ENCODE results near the gene RNF113B. TPM values are rescaled to one million over a fixed set of nuclear protein-coding genes. Genes with fewer than 3 reads are reported as not detected.

Gene RNF113B
- not detected for total RNA-seq

DNA sequence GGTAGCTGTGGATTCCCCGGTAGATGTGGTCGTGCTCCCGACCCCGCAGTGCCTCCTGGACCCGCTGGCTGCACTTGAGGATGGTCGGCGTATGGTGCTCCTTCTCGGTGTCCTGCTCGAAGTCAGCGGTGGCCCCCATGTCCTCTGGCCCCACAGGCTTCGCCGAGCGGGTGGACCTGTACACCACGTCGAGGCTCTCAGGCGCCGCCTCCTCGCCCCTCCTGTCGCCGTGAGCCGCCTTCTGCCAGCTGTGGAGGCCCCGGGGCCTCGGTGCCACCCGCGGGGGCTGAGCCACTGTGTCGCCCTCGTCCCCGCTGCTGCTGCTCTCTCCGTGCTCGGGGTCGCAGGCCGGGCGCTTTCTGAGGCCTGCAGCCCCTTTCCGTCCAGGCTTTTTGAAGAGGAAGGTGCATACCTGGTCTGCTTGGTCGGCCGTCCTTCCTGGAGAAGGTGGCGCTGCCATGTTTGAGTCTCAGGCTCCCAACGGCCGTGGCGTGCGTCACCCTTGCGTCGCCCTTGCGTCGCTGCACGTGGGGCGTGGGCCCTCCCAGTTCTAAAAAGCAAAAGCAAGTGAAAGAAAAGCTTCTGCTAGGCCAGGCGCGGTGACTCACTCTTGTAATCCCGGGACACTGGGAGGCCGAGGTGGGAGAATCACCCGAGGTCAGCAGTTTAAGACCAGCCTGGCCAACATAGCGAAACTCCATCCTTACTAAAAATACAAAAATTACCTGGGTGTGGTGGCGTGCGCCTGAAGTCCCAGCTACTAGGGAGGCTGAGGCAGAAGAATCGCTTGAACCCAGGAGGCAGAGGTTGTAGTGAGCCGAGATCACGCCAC lies at the start of gene RNF113B:
TSS of gene RNF113B (minus strand) at position 493 of the 832 bp plus-strand sequence. CDS start at position 460, 33 bp downstream.
- peaks cover 30 to 33% (median 32%) of the 10 kb centered on the region in 4 donors for H3K4me1 ChIP-seq
- no peaks in the 10 kb centered on the region for H3K9me3 ChIP-seq
- no peak for DNase-seq (ENCODE audit: extremely low spot score)
- no peak within 1 kb of the TSS for H3K27ac ChIP-seq (replicated peaks in 1 of 4)
- no peaks in the 10 kb centered on the region for H3K27me3 ChIP-seq
- 95% methylated on average over 44 of the region's 58 CpGs for WGBS
- H3K4me3 ChIP-seq: no peak within 1 kb of the TSS
- TF ChIP-seq POLR2AphosphoS5 (IDR thresholded peaks at IDR 0.05): no peak
- no peak for TF ChIP-seq EP300 (IDR thresholded peaks at IDR 0.05)
- TF ChIP-seq, protein P1, sequence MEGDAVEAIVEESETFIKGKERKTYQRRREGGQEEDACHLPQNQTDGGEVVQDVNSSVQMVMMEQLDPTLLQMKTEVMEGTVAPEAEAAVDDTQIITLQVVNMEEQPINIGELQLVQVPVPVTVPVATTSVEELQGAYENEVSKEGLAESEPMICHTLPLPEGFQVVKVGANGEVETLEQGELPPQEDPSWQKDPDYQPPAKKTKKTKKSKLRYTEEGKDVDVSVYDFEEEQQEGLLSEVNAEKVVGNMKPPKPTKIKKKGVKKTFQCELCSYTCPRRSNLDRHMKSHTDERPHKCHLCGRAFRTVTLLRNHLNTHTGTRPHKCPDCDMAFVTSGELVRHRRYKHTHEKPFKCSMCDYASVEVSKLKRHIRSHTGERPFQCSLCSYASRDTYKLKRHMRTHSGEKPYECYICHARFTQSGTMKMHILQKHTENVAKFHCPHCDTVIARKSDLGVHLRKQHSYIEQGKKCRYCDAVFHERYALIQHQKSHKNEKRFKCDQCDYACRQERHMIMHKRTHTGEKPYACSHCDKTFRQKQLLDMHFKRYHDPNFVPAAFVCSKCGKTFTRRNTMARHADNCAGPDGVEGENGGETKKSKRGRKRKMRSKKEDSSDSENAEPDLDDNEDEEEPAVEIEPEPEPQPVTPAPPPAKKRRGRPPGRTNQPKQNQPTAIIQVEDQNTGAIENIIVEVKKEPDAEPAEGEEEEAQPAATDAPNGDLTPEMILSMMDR (IDR thresholded peaks at IDR 0.05): no peak
- TF ChIP-seq POLR2A (IDR thresholded peaks at IDR 0.05; ENCODE audit: low read depth): no peak
- intact Hi-C loops (cut with DNase I): no loop called here
- H3K36me3 ChIP-seq: peaks cover 0 to 9% (median 0%) of the 10 kb centered on the region in 4 donors

GRCh38 chr13:98226496-98226895 lies 49.4 kb upstream of the RNF113B start:
- intact Hi-C loops (cut with DNase I): no loop called here
- H3K9me3 ChIP-seq: no peaks in the 10 kb centered on the region
- H3K27me3 ChIP-seq: no peaks in the 10 kb centered on the region
- WGBS: 80% methylated on average over 5 of the region's 5 CpGs
- no peaks in the 10 kb centered on the region for H3K36me3 ChIP-seq
- no peak overlapping the region for H3K27ac ChIP-seq (replicated peaks in 1 of 4)
- TF ChIP-seq, protein P1 (IDR thresholded peaks at IDR 0.05): no peak
- TF ChIP-seq POLR2AphosphoS5 (IDR thresholded peaks at IDR 0.05): no peak
- no peak for TF ChIP-seq POLR2A (IDR thresholded peaks at IDR 0.05; ENCODE audit: low read depth)
- no peak for TF ChIP-seq EP300 (IDR thresholded peaks at IDR 0.05)
- no peak for DNase-seq (ENCODE audit: extremely low spot score)
- H3K4me3 ChIP-seq: no peak overlapping the region
- H3K4me1 ChIP-seq: peaks cover 0 to 7% (median 3%) of the 10 kb centered on the region in 4 donors

GRCh38 chr13:98225036-98225940 lies 48.2 kb upstream of the RNF113B start:
- intact Hi-C loops (cut with DNase I): no loop called here
- H3K27ac ChIP-seq (replicated peaks in 1 of 4): no peak overlapping the region

GRCh38 chr13:98224557-98224956 lies 47.5 kb upstream of the RNF113B start:
- WGBS: 96% methylated on average over 5 of the region's 5 CpGs
- no peaks in the 10 kb centered on the region for H3K27me3 ChIP-seq
- no peaks in the 10 kb centered on the region for H3K36me3 ChIP-seq
- intact Hi-C loops (cut with DNase I): no loop called here
- DNase-seq (ENCODE audit: extremely low spot score): no peak
- TF ChIP-seq POLR2AphosphoS5 (IDR thresholded peaks at IDR 0.05): no peak
- TF ChIP-seq, protein P1 (IDR thresholded peaks at IDR 0.05): no peak
- no peak for TF ChIP-seq EP300 (IDR thresholded peaks at IDR 0.05)
- TF ChIP-seq POLR2A (IDR thresholded peaks at IDR 0.05; ENCODE audit: low read depth): no peak
- peaks cover 3 to 19% (median 15%) of the 10 kb centered on the region in 4 donors for H3K4me1 ChIP-seq
- H3K27ac ChIP-seq (replicated peaks in 1 of 4): no peak overlapping the region
- H3K9me3 ChIP-seq: no peaks in the 10 kb centered on the region
- no peak overlapping the region for H3K4me3 ChIP-seq

More at GRCh38 chr13:98225036-98225940, 48.2 kb upstream of the RNF113B start:
- Histone ChIP-seq H3K4me1 (peaks cover 3 to 15% (median 11%) of the 10 kb centered on the region in 4 donors), H3K27me3 (no peaks in the 10 kb centered on the region), H3K4me3 (no peak overlapping the region), H3K36me3 (no peaks in the 10 kb centered on the region), H3K9me3 (no peaks in the 10 kb centered on the region)
- no peak for DNase-seq (ENCODE audit: extremely low spot score)
- TF ChIP-seq POLR2AphosphoS5 (IDR thresholded peaks at IDR 0.05): no peak
- TF ChIP-seq POLR2A (IDR thresholded peaks at IDR 0.05; ENCODE audit: low read depth): no peak
- TF ChIP-seq, protein P1 (IDR thresholded peaks at IDR 0.05): no peak
- no peak for TF ChIP-seq EP300 (IDR thresholded peaks at IDR 0.05)
- 94% methylated on average over 20 of the region's 20 CpGs for WGBS

All from esophagus muscularis mucosa (tissue), 4 donors.